Muscle layer of duodenum (tissue), 2 donors: ENCODE results near the gene GABBR2.
"Not testable (repeated sequence)": the region's sequence is repeated elsewhere in the genome, so short reads cannot be mapped to it uniquely, and the experiment has no call there.

Experiments used
- H3K27ac ChIP-seq: one replicate; pipeline ENCODE4 v1.7.0; 2013; ENCODE audit warnings: mild to moderate bottlenecking, low read length
- H3K27me3 ChIP-seq: one replicate; pipeline ENCODE4 v1.7.0; 2013; ENCODE audit warnings: low read depth, mild to moderate bottlenecking, control low read depth, low read length
- H3K36me3 ChIP-seq, 2 donors: one replicate each; pipeline ENCODE4 v1.7.0; 2013; ENCODE audit warnings: low read length in 2 of 2, control low read depth in 1 of 2, mild to moderate bottlenecking in 1 of 2; ENCODE audit not compliant: insufficient read depth in 2 of 2, control insufficient read depth in 1 of 2
- H3K4me1 ChIP-seq, 2 donors: one replicate each; pipeline ENCODE4 v1.7.0; 2013; ENCODE audit warnings: low read length in 2 of 2, mild to moderate bottlenecking in 2 of 2, control low read depth in 1 of 2, moderate library complexity in 1 of 2; ENCODE audit not compliant: insufficient read depth in 2 of 2, control insufficient read depth in 1 of 2
- H3K4me3 ChIP-seq, 2 donors: one replicate each; pipeline ENCODE4 v1.7.0; 2013; ENCODE audit warnings: low read length in 2 of 2, low read depth in 1 of 2, mild to moderate bottlenecking in 1 of 2
- H3K9me3 ChIP-seq, 2 donors: one replicate each; pipeline ENCODE4 v1.7.0; 2013; ENCODE audit warnings: low read length in 2 of 2, control low read depth in 1 of 2, mild to moderate bottlenecking in 1 of 2; ENCODE audit not compliant: control insufficient read depth in 1 of 2
- donor health status: healthy.

The GABBR2 gene

DNA sequence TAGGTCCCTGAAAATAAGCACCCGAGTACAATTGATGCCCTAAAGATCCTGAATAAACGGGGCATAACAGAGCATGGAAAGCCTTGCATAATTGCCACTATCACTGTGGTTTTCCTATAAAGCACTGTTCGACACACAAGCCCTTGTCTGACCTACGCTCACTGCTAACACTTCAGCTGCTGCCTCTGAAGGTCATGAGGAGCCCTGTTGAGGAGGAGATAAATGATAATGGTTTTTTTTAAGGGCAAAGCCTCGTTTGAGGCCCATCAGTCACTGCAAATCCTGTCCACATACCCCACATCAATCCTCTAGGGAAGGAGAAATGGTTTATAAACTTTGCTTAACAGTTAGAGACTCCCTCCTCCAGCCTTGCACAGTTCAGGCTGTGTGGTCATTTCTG lies 35.1 kb downstream of the GABBR2 start:
- Histone ChIP-seq H3K27me3 (no peaks in the 10 kb centered on the region), H3K27ac (no peak overlapping the region), H3K4me3 (no peak overlapping the region), H3K4me1 (no peaks in the 10 kb centered on the region), H3K9me3 (peaks cover 0 to 11% of the 10 kb centered on the region in 2 donors), H3K36me3 (no peaks in the 10 kb centered on the region)

DNA sequence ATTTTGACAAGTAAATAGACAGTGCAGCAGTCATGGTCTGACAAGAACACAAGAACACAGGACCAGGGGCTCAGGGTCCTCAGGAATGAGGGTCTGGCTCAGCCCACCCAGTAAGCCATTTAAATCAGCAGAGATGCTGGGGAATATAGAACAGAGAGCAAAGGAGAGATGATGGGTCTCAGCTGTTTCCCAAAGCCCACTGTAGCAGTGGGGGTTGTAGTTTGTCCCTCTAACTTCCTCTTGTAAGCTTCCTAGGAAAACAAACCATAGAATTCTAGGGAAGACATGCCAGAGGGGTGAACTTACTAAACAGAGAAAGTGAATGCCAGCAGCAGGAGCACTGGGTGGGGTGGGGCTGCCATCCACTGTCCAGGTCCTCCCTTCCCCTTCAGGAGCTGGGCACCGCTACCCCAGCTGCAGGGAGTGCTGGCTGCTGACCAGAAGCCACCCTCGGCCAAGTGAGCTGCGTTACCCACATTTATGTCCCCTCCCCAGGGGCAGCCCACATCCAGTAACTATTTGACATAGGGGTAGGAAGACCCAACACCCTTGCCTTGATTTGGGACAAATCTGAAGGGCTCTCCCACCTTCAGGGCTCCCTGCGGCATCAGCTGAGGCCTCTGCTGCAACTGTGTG lies 41.6 kb downstream of the GABBR2 start:
- H3K9me3 ChIP-seq = no peaks in the 10 kb centered on the region
- no peaks in the 10 kb centered on the region for H3K4me1 ChIP-seq

GRCh38 chr9:98665501-98665900 lies 43.2 kb downstream of the GABBR2 start:
- Histone ChIP-seq H3K9me3 (no peaks in the 10 kb centered on the region), H3K27ac (no peak overlapping the region), H3K27me3 (no peaks in the 10 kb centered on the region), H3K4me3 (no peak overlapping the region), H3K4me1 (no peaks in the 10 kb centered on the region), H3K36me3 (no peaks in the 10 kb centered on the region)

More for the DNA sequence above, 41.6 kb downstream of the GABBR2 start:
- Histone ChIP-seq H3K27ac (no peak overlapping the region), H3K36me3 (no peaks in the 10 kb centered on the region), H3K4me3 (no peak overlapping the region), H3K27me3 (no peaks in the 10 kb centered on the region)

DNA sequence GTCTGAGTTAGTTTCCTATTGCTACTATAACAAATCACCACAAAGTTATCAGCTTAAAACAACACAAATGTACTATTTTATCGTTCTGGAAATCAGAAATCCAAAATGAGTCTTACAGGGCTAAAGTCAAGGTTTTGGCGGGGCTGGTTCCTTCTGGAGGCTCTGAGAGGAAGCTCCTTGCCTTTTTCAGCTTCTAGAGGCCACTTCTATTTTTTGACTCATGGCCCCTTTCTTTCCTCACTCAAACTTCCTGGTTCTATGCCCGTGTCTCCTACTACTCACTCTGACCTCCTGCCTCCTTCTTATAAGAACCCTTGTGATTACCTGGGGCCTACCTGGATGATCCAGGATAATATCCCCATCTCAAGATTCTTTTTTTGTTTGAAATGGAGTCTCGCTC lies 48.2 kb downstream of the GABBR2 start:
- no peak overlapping the region for H3K27ac ChIP-seq
- no peaks in the 10 kb centered on the region for H3K27me3 ChIP-seq
- no peaks in the 10 kb centered on the region for H3K9me3 ChIP-seq
- no peak overlapping the region for H3K4me3 ChIP-seq
- no peaks in the 10 kb centered on the region for H3K36me3 ChIP-seq
- H3K4me1 ChIP-seq = no peaks in the 10 kb centered on the region

- no peaks in the 10 kb centered on the region for H3K9me3 ChIP-seq
- no peak overlapping the region for H3K27ac ChIP-seq
- no peaks in the 10 kb centered on the region for H3K4me1 ChIP-seq
- H3K36me3 ChIP-seq = no peaks in the 10 kb centered on the region
- no peak overlapping the region for H3K4me3 ChIP-seq
- H3K27me3 ChIP-seq = no peaks in the 10 kb centered on the region
Measured at GRCh38 chr9:98658951-98659351, 49.8 kb downstream of the GABBR2 start.

DNA sequence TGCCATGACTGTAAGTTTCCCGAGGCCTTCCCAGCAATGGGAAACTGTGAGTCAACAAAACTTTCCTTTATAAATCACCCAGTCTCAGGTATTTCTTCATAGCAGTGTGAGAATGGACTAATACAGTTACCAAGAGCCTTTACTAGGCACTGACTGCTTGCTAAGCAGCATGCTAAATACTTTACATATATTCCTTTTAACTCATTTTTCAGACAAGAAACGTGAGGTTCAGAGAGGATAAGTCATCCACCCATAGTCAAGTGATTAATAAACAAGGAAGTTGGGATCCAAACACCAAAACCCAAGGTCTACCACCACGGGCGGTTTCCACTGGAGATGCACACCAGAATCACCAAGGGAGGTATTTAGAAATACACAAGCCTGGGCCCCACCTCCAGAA lies 50.8 kb downstream of the GABBR2 start:
- no peak overlapping the region for H3K27ac ChIP-seq
- H3K4me1 ChIP-seq = no peaks in the 10 kb centered on the region
- no peaks in the 10 kb centered on the region for H3K36me3 ChIP-seq
- H3K4me3 ChIP-seq = no peak overlapping the region
- no peaks in the 10 kb centered on the region for H3K27me3 ChIP-seq
- no peaks in the 10 kb centered on the region for H3K9me3 ChIP-seq

GRCh38 chr9:98656511-98656910 lies 52.2 kb downstream of the GABBR2 start:
- Histone ChIP-seq H3K36me3 (no peaks in the 10 kb centered on the region), H3K27ac (no peak overlapping the region), H3K27me3 (no peaks in the 10 kb centered on the region), H3K4me1 (no peaks in the 10 kb centered on the region), H3K4me3 (no peak overlapping the region), H3K9me3 (no peaks in the 10 kb centered on the region)

GRCh38 chr9:98655428-98655827 lies 53.3 kb downstream of the GABBR2 start:
- H3K27ac ChIP-seq, H3K4me3 ChIP-seq, H3K9me3 ChIP-seq, H3K36me3 ChIP-seq, H3K27me3 ChIP-seq, H3K4me1 ChIP-seq: not testable (repeated sequence)

DNA sequence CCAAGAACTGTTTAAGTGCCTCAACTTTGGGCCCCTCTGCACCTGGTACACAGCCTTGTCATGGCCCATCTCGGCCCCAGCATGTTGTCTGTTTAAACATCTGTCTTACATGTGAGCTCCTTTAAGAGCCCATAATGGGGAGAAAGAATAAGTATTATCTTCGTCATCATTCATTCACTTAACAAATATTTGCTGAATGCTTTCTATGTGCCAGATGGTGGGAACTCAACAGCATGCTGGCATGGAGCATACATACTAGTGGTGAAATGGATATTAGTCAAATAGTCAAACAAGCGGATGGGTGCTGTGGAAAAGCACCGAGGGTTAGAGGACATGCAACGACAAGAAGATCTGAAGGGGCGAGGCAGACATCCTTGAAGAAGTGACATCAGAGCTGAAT lies 54.5 kb downstream of the GABBR2 start:
- Histone ChIP-seq H3K27me3 (no peaks in the 10 kb centered on the region), H3K4me1 (no peaks in the 10 kb centered on the region), H3K9me3 (no peaks in the 10 kb centered on the region), H3K27ac (no peak overlapping the region), H3K36me3 (no peaks in the 10 kb centered on the region), H3K4me3 (no peak overlapping the region)

DNA sequence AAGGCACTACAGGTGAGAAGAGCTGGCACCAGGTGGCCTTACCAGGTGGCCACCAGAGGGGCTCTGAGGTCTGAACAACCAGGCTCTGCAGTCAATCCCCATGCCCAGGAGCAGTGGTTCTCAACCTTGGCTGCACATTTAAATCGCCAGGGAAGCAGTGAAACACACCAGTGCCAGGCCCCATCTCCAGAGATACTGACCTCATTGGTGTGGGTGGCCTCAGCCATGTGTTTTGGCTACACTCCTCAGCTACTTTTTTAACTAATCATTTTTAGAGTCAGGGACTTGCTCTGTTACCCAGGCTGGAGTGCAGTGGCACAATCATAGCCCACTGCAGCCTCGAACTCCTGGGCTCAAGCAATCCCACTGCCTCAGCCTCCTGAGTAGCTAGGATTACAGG lies 56.0 kb downstream of the GABBR2 start:
- Histone ChIP-seq H3K36me3 (no peaks in the 10 kb centered on the region), H3K27me3 (no peaks in the 10 kb centered on the region), H3K27ac (no peak overlapping the region), H3K4me3 (no peak overlapping the region), H3K4me1 (no peaks in the 10 kb centered on the region), H3K9me3 (no peaks in the 10 kb centered on the region)

DNA sequence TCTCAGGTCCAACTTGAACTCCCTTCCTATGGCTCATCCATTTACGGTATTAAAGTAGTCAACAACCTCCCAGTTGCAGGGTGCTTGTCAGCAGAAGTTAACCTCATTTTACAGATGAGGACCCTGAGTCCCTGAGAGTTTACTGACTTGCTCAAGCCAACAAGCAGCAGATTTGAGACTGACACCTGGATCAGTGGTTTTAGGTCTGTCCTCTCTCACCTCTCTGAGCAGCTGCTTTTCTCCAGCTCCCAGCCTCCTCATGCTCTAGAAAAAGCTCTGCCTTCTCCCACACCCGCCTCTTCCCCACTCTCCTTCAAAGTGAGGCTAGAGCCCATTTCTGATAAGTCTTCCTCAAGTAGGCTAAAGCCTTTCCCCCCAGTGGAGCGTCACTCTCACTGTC lies 56.4 kb downstream of the GABBR2 start:
- Histone ChIP-seq H3K36me3 (no peaks in the 10 kb centered on the region), H3K9me3 (no peaks in the 10 kb centered on the region), H3K4me3 (no peak overlapping the region), H3K4me1 (no peaks in the 10 kb centered on the region), H3K27me3 (no peaks in the 10 kb centered on the region), H3K27ac (no peak overlapping the region)

- Histone ChIP-seq H3K27ac (no peak overlapping the region), H3K9me3 (no peaks in the 10 kb centered on the region), H3K4me1 (no peaks in the 10 kb centered on the region), H3K36me3 (no peaks in the 10 kb centered on the region), H3K4me3 (no peak overlapping the region), H3K27me3 (no peaks in the 10 kb centered on the region)
Measured at GRCh38 chr9:98647236-98647635, 61.5 kb downstream of the GABBR2 start.
